ENCODE results near the gene EVC2. TPM values are rescaled to one million over a fixed set of nuclear protein-coding genes. Genes with fewer than 3 reads are reported as not detected.
"Not testable (repeated sequence)": the region's sequence is repeated elsewhere in the genome, so short reads cannot be mapped to it uniquely, and the experiment has no call there.

EVC2 gene
- total RNA-seq, 6 experiments from 2014 or later, result 0.24 to 0.93 (median 0.53) TPM

DNA sequence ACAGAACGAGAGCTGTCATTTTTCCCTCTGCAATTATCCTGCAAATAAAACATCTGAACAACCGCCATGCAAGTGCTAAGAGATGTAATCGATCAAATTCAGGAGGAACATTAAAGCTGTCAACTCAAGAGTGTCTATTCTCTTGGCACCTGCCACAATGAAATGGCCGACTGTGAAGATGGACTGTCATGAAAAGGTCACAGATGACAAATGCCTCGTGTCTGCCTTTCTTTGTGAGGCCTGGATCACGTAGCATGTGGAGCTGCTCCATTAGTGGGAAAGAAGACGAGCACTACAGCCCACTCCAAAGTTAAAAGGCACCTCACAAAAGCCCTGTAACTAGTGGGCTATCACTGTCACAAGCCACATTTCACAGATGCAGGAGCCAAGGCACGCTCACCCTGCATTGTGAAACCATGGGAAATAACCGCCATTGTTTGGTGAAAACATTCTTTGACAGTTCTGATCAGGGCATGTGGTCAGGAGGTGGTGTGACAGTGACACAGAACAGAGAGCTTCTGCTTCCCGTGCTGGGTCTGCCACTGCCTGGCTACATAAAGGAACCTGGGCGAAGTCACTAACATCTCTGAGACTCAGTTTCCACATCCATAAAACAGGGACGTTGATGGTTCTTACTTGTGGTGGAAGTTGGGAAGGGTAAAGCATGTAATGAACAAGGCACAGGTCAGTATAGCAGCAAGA, 98.9 kb downstream of the EVC2 start:
- 76% methylated on average over 8 of the region's 12 CpGs for WGBS (ENCODE audit: insufficient coverage, low coverage, low lambda C conversion rate, missing lambda C conversion rate)
- no peak for TF ChIP-seq POLR2A (IDR thresholded peaks at IDR 0.05)
- TF ChIP-seq, protein P1, sequence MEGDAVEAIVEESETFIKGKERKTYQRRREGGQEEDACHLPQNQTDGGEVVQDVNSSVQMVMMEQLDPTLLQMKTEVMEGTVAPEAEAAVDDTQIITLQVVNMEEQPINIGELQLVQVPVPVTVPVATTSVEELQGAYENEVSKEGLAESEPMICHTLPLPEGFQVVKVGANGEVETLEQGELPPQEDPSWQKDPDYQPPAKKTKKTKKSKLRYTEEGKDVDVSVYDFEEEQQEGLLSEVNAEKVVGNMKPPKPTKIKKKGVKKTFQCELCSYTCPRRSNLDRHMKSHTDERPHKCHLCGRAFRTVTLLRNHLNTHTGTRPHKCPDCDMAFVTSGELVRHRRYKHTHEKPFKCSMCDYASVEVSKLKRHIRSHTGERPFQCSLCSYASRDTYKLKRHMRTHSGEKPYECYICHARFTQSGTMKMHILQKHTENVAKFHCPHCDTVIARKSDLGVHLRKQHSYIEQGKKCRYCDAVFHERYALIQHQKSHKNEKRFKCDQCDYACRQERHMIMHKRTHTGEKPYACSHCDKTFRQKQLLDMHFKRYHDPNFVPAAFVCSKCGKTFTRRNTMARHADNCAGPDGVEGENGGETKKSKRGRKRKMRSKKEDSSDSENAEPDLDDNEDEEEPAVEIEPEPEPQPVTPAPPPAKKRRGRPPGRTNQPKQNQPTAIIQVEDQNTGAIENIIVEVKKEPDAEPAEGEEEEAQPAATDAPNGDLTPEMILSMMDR (IDR thresholded peaks at IDR 0.05), result no peak

DNA sequence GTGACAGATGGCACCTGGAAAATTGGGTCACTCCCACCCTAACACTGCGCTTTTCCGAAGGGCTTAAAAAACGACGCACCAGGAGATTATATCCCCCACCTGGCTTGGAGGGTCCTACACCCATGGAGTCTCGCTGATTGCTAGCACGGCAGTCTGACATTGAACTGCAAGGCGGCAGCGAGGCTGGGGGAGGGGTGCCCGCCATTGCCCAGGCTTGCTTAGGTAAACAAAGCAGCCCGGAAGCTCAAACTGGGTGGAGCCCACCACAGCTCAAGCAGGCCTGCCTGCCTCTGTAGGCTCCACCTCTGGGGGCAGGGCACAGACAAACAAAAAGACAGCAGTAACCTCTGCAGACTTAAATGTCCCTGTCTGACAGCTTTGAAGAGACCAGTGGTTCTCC, 114.5 kb downstream of the EVC2 start:
- H3K9me3 ChIP-seq; H3K27ac ChIP-seq; H3K4me1 ChIP-seq; H3K4me3 ChIP-seq; ATAC-seq; H3K27me3 ChIP-seq; H3K36me3 ChIP-seq; intact Hi-C loops (cut with DNase I); DNase-seq: not testable (repeated sequence)
- 90% methylated on average over 5 of the region's 10 CpGs for WGBS (ENCODE audit: insufficient coverage, low coverage, low lambda C conversion rate, missing lambda C conversion rate)

More for the DNA sequence above, 98.9 kb downstream of the EVC2 start:
- no peak overlapping the region for H3K4me3 ChIP-seq
- no peaks in the 10 kb centered on the region for H3K9me3 ChIP-seq
- intact Hi-C loops (cut with DNase I), result no loop called here
- ATAC-seq, result no peak
- no peak overlapping the region for H3K27ac ChIP-seq
- H3K36me3 ChIP-seq, result no peaks in the 10 kb centered on the region
- H3K4me1 ChIP-seq, result no peaks in the 10 kb centered on the region
- H3K27me3 ChIP-seq, result no peaks in the 10 kb centered on the region
- no peak for DNase-seq

DNA sequence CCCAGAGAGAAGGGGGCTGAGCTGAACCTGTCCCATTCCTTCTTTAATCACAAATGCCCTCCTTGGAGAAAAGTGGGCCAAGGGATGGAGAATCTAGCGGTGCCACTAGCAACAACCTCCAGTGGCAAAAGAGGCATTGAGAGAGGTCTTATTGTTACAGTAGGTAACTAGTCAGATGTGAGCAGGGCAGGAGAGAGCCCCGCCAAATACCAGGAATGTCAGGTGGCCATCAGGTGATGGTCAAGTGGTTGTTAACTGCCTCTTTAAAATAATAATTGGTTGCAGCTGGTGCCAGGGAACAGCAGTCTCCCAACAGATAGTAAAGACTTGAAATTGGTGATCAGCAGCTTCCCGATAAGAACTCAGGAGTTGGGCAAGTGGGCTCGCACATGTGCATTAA, 116.1 kb downstream of the EVC2 start:
- TF ChIP-seq POLR2A (IDR thresholded peaks at IDR 0.05), result no peak
- TF ChIP-seq, protein P1 (IDR thresholded peaks at IDR 0.05), result no peak
- no peak for DNase-seq
- intact Hi-C loops (cut with DNase I), result no loop called here
- Histone ChIP-seq H3K4me3 (no peak overlapping the region), H3K9me3 (no peaks in the 10 kb centered on the region), H3K27ac (no peak overlapping the region), H3K36me3 (no peaks in the 10 kb centered on the region), H3K4me1 (no peaks in the 10 kb centered on the region), H3K27me3 (no peaks in the 10 kb centered on the region)
- WGBS (ENCODE audit: insufficient coverage, low coverage, low lambda C conversion rate, missing lambda C conversion rate), result 78% methylated on average over 4 of the region's 4 CpGs
- no peak for ATAC-seq

DNA sequence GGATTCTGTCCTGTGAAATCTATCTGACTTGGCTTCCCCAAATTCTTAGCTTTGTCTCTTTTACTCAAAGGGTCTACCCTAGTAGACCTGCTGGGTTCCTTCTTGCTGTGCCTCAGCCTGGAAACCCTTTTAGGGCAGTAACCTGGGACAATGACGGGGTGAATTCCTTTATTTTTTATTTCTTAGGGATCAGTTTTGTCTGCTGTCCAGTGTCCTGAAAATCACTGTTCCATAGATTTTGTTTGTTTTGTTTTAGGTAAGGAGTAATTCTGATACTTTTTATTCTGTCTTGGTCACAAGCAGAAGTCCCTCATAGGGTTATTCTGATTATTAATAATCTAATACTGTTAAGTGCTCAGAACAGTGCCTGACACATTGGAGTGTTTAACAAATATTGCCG, 118.9 kb downstream of the EVC2 start:
- intact Hi-C loops (cut with DNase I), result no loop called here
- Histone ChIP-seq H3K36me3 (no peaks in the 10 kb centered on the region), H3K4me1 (no peaks in the 10 kb centered on the region), H3K4me3 (no peak overlapping the region), H3K9me3 (no peaks in the 10 kb centered on the region), H3K27me3 (no peaks in the 10 kb centered on the region), H3K27ac (no peak overlapping the region)
- DNase-seq (no peak), ATAC-seq (no peak)
- 71% methylated on average over 2 of the region's 2 CpGs for WGBS (ENCODE audit: insufficient coverage, low coverage, low lambda C conversion rate, missing lambda C conversion rate)
- TF ChIP-seq, protein P1 (IDR thresholded peaks at IDR 0.05), result no peak
- no peak for TF ChIP-seq POLR2A (IDR thresholded peaks at IDR 0.05)

DNA sequence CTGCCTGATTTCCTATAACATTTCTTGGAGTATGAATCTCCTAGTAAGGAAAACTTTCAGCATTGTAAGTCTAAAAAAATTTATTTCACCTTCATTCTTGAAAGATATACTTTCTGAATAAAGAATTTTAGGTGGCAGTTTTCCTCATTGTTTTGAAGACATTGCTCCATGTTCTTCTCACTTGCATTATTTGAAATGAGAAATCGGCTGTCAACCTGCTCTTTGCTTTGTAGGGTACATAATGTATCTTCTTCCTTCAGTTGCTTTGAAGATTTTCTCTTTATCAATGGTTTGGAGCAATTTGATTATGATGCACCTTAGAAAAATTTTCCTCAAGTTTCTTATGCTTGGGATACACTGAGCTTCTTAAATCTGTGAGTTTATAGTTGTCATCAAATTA, 120.3 kb downstream of the EVC2 start:
- TF ChIP-seq POLR2A (IDR thresholded peaks at IDR 0.05), result no peak
- TF ChIP-seq, protein P1 (IDR thresholded peaks at IDR 0.05), result no peak
- intact Hi-C loops (cut with DNase I), result no loop called here

More for the DNA sequence above, 120.3 kb downstream of the EVC2 start:
- H3K9me3 ChIP-seq, result no peaks in the 10 kb centered on the region
- no peak for DNase-seq
- ATAC-seq, result no peak
- H3K4me3 ChIP-seq, result no peak overlapping the region
- WGBS (ENCODE audit: insufficient coverage, low coverage, low lambda C conversion rate, missing lambda C conversion rate), result 38% methylated on average over 1 of the region's 1 CpG
- no peaks in the 10 kb centered on the region for H3K27me3 ChIP-seq
- H3K36me3 ChIP-seq, result no peaks in the 10 kb centered on the region
- H3K4me1 ChIP-seq, result no peaks in the 10 kb centered on the region
- H3K27ac ChIP-seq, result no peak overlapping the region
